Keratinocyte (primary cell): Measurements from ENCODE around the gene GGA1.

Experiments
- EZH2 ChIP-seq: IDR thresholded peaks from one replicate; pipeline ENCODE4 v1.6.1; 2012; ENCODE audit warnings: inconsistent platforms, mild to moderate bottlenecking, low read length, moderate library complexity
- TF ChIP-seq, protein P1 (sequence below), 3 experiments: IDR thresholded peaks in 1 of 3; conservative IDR thresholded peaks in 1 of 3; optimal IDR thresholded peaks in 1 of 3; 2 replicates in 2 of 3; 3 replicates in 1 of 3; pipeline versions ENCODE3 to v1.5.1; 2011; ENCODE audit warnings: low read length in 3 of 3, mild to moderate bottlenecking in 3 of 3, moderate library complexity in 2 of 3, control low read depth in 1 of 3, inconsistent platforms in 1 of 3; ENCODE audit not compliant: insufficient read depth in 2 of 3; ENCODE audit errors: extremely low read depth in 1 of 3

GRCh38 chr22:37647928-37648327 is 39.3 kb downstream of the GGA1 start:
- TF ChIP-seq, protein P1, sequence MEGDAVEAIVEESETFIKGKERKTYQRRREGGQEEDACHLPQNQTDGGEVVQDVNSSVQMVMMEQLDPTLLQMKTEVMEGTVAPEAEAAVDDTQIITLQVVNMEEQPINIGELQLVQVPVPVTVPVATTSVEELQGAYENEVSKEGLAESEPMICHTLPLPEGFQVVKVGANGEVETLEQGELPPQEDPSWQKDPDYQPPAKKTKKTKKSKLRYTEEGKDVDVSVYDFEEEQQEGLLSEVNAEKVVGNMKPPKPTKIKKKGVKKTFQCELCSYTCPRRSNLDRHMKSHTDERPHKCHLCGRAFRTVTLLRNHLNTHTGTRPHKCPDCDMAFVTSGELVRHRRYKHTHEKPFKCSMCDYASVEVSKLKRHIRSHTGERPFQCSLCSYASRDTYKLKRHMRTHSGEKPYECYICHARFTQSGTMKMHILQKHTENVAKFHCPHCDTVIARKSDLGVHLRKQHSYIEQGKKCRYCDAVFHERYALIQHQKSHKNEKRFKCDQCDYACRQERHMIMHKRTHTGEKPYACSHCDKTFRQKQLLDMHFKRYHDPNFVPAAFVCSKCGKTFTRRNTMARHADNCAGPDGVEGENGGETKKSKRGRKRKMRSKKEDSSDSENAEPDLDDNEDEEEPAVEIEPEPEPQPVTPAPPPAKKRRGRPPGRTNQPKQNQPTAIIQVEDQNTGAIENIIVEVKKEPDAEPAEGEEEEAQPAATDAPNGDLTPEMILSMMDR (optimal IDR thresholded peaks at IDR 0.05 in 1 of 3, IDR thresholded peaks at IDR 0.05 in 1 of 3, conservative IDR thresholded peaks at IDR 0.05 in 1 of 3; ENCODE audit: extremely low read depth in 1 of 3, insufficient read depth in 2 of 3, low read length in 3 of 3): no peak
- TF ChIP-seq EZH2: no peak
